GM18511 (cell line): ENCODE results near the gene PTGIS.
"Not testable (repeated sequence)": the region's sequence is repeated elsewhere in the genome, so short reads cannot be mapped to it uniquely, and the experiment has no call there.

Experiments
- ATAC-seq: cut with Tn5 transposase; IDR thresholded peaks from one replicate; pipeline ENCODE4 v1.9.1; 2021; ENCODE audit warnings: mild to moderate bottlenecking, moderate library complexity; ENCODE audit not compliant: unreplicated experiment

PTGIS gene

DNA sequence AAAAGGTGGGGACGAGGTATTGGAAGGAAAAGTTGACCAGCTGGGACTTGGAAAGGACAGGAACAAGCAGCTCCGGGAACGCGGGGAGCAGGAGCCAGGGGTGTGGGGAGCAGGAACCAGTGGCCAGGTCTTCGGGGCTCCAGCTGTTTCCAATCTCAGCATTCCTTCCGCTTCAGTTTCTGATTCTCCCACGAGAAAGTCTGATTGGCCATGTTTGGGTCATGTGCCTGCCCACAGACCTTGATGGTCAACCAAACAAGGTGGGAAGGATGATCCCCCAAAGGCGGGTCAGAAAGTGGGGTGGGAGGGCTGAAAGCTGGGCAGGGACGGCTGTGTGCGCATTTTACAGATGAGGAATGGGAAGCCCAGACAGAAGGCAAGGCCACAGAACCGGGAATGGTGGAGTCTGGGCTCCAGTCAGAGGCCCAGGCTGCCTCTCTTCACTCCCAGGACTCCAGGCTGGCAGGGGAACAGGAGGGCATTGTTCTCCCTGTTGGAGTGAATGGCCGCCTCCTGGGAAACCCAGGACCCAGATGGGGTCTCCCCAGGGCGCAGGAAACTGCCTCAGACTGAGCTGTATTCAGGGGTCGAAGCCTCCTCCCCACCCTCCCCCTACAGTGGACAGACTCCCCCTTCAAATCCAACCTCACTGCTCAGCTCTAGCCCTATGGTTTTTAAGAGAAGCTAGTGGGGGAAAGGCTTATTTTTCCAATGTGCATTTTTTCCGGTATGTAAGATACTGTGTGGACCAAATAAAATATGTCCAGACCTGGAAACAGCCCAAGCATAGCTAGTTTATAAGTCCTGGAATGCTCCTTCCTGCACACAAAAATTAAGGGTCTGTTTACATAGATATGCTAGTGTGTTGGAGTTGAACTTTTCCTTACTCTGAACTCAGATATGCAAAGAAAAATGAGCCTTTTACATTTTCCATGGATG, 12.2 kb upstream of the PTGIS start:
- no peak for ATAC-seq

- ATAC-seq, result no peak
These were observed 11.3 kb upstream of the PTGIS start for GRCh38 chr20:49579195-49579594.

DNA sequence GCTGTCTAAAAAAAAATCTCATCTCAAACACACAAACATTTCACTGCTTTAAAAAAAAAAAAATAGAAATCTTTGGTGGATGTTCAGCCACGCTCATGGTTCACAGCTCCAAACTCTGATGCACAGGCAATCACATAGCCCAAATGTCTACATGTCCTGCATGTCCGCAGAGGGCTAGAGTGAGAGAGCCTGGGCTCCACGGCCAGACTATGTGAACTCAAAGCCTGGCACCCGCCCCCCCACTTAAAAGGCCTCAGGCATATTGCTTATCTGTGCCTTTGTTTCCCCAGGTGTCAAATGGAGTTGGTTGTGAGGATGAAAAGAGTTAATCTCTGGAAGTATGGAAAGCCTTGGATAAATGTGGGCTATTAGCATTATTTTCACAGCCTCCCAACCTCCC, 10.5 kb upstream of the PTGIS start:
- ATAC-seq, result no peak

DNA sequence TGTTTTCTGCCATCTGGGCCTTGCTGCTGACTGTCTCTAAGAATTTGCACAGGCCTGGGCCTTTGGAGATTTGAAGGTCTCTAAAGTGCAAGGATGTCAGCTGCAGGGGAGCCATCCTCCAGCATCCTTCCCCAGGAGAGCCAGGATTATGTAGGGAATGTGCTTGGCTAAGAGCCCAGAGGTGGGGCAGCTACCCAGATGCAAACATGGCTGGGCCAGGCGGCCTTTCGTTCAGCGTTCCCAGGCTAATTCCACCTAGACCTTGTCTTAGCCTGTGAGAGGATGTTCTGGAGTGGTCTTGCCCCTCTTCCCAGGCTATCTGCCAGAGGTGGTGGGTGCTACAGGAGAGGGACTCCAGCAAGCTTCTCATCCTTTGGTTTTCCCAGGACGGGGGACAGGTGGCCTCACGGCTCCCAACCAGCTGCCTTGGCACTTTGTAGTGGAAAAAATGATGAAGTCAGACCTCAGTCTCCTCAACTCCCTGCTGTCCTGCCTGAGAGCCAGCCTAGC, 7.7 kb upstream of the PTGIS start:
- no peak for ATAC-seq

- ATAC-seq, result no peak
These were observed 6.0 kb upstream of the PTGIS start for GRCh38 chr20:49573900-49574416.

- ATAC-seq, result no peak
These were observed 4.9 kb upstream of the PTGIS start for GRCh38 chr20:49572857-49573256.

DNA sequence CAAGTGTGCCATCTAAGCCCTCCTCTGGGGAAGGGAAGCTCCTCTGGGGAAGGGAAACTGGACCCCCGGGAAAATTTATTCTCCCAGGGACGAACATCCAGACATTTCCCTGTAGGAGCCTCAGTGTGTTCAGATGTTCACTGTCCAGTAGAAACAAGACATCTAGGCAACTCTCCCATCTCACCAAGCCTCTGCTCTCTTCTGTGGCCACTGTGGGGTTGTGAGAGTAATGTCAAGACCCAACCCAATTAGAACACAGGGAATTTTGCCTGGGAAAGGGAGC, 3.6 kb upstream of the PTGIS start:
- no peak for ATAC-seq

- ATAC-seq, result no peak
These were observed 3.1 kb upstream of the PTGIS start for GRCh38 chr20:49570828-49571552.

DNA sequence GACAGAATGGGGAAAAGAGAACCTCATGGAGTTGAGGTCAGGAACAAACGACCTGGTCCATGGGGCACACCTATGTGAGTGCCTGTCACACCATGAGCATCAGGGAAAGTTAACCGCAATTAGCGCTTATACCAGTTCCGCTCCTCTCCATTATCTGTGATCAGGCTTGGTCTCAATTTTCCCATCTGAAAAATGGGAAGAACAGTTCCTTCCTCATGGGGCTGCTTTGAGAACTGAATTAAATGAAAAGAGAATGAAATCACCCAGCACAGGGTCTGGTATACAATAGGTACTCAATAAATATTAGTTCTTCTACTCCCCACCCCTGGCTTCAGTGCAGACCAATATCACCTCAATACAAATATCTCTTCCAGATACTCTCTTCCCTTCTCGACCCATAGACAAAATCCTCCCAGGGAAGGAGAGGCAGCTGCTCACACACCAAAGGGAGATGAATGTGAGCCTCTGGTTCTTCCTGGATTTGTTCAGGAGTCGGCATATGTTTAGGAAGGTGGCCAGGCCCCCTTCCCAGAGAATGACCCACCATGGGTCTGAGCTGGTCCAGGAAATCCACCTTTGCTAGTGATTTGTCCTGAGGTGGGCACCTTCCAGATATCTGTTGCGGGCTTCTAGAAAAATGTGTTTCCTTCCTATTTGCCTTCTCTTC, 2.4 kb upstream of the PTGIS start:
- no peak for ATAC-seq

GRCh38 chr20:49569411-49570115, 1.6 kb upstream of the PTGIS start:
- ATAC-seq, result no peak

GRCh38 chr20:49568278-49569151, 578 bp upstream of the PTGIS start:
- ATAC-seq, result no peak

- no peak for ATAC-seq
These were observed 1.3 kb downstream of the PTGIS start for GRCh38 chr20:49566401-49567364.

- not testable (repeated sequence) for ATAC-seq
These were observed 2.9 kb downstream of the PTGIS start for GRCh38 chr20:49564991-49565390.

GRCh38 chr20:49563015-49563980, 4.6 kb downstream of the PTGIS start:
- ATAC-seq, result no peak

GRCh38 chr20:49562311-49563014, 5.5 kb downstream of the PTGIS start:
- no peak for ATAC-seq

GRCh38 chr20:49561806-49562205, 6.1 kb downstream of the PTGIS start:
- no peak for ATAC-seq

DNA sequence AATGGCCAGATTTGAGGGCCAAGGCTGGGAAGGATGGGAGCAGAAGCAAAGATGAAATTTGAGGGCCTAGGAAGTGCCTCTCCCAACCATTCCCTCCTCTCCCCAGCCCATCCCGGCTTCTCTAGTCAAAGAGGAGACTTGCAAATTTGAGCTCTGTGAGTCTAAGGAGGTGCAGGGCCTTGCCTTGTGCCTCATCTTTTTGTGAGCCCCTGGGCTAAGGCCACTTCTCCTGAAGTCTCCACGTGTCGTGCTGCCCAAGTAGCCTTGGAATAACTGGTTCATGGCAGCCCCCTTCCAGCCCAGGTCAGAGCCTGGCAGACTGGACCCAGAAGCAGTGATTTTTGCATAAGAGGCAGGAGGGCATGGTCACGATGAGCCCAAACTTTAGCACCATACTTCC, 6.7 kb downstream of the PTGIS start:
- no peak for ATAC-seq
